Neutrophil (primary cell): ENCODE measurements around the gene EYS.

Experiments
- H3K27ac ChIP-seq: fragments of 200-600 bp; sonication (generic); 2 replicates; pipeline ENCODE4 v1.5.1; 2016; ENCODE audit warnings: mild to moderate bottlenecking, moderate library complexity
- H3K27me3 ChIP-seq: fragments of 200-600 bp; sonication (generic); 2 replicates; pipeline ENCODE4 v1.6.0; 2016; ENCODE audit warnings: mild to moderate bottlenecking
- H3K36me3 ChIP-seq: fragments of 200-600 bp; sonication (generic); 2 replicates; pipeline ENCODE4 v1.5.1; 2017
- H3K4me1 ChIP-seq, 2 experiments: fragments of 200-600 bp in 1 of 2; sonication (generic) in 1 of 2; 1 replicate in 1 of 2; 2 replicates in 1 of 2; pipeline versions ENCODE4 v1.5.1 to v1.6.1; 2013 to 2016; ENCODE audit warnings: low read depth in 1 of 2, low read length in 1 of 2, mild to moderate bottlenecking in 1 of 2, moderate library complexity in 1 of 2; ENCODE audit not compliant: control insufficient read depth in 1 of 2, insufficient read depth in 1 of 2
- H3K4me3 ChIP-seq, 2 experiments: fragments of 200-600 bp in 1 of 2; sonication (generic) in 1 of 2; 1 replicate in 1 of 2; 2 replicates in 1 of 2; pipeline ENCODE4 v1.5.1; 2013 to 2016; ENCODE audit warnings: low read depth in 1 of 2, low read length in 1 of 2, mild to moderate bottlenecking in 1 of 2, moderate library complexity in 1 of 2
- H3K9me3 ChIP-seq: fragments of 200-600 bp; sonication (generic); 2 replicates; pipeline ENCODE4 v1.5.1; 2016
- TF ChIP-seq, protein P1 (sequence below): fragments of 200-600 bp; sonication (generic); IDR thresholded peaks from 2 replicates; pipeline ENCODE4 v1.5.1; 2016; ENCODE audit warnings: antibody characterized with exemption

Gene EYS

GRCh38 chr6:63671098-63671754, 2035.8 kb downstream of the EYS start:
- Histone ChIP-seq H3K36me3 (no peaks in the 10 kb centered on the region), H3K27me3 (no peaks in the 10 kb centered on the region), H3K9me3 (no peaks in the 10 kb centered on the region), H3K27ac (no peak overlapping the region), H3K4me1 (no peaks in the 10 kb centered on the region), H3K4me3 (no peak overlapping the region)
- TF ChIP-seq, protein P1, sequence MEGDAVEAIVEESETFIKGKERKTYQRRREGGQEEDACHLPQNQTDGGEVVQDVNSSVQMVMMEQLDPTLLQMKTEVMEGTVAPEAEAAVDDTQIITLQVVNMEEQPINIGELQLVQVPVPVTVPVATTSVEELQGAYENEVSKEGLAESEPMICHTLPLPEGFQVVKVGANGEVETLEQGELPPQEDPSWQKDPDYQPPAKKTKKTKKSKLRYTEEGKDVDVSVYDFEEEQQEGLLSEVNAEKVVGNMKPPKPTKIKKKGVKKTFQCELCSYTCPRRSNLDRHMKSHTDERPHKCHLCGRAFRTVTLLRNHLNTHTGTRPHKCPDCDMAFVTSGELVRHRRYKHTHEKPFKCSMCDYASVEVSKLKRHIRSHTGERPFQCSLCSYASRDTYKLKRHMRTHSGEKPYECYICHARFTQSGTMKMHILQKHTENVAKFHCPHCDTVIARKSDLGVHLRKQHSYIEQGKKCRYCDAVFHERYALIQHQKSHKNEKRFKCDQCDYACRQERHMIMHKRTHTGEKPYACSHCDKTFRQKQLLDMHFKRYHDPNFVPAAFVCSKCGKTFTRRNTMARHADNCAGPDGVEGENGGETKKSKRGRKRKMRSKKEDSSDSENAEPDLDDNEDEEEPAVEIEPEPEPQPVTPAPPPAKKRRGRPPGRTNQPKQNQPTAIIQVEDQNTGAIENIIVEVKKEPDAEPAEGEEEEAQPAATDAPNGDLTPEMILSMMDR: no peak
